Smooth muscle cell (in vitro differentiated cells): ENCODE results near the gene MYL6B. TPM values are rescaled to one million over a fixed set of nuclear protein-coding genes. Genes with fewer than 3 reads are reported as not detected.
A peak's percentile ranks its signal among the peaks of the same experiment; 100 is the strongest.

Source experiments
- DNase-seq: peaks from one replicate; lab custom pipeline; 2025; ENCODE audit not compliant: unreplicated experiment; lab: John Stamatoyannopoulos, UW
- H2AFZ ChIP-seq: fragments of 200-600 bp; sonication (generic); 2 replicates; pipeline ENCODE4 v1.6.0; 2016; ENCODE audit warnings: antibody characterized with exemption, low read depth, mild to moderate bottlenecking
- H3F3A ChIP-seq: fragments of 200-600 bp; sonication (generic); 2 replicates; pipeline ENCODE4 v1.6.0; 2017; ENCODE audit warnings: antibody characterized with exemption, low read depth
- H3K27ac ChIP-seq: fragments of 200-600 bp; sonication (generic); 2 replicates; pipeline ENCODE4 v1.5.1; 2016; ENCODE audit warnings: low read depth, mild to moderate bottlenecking
- H3K27me3 ChIP-seq: fragments of 200-600 bp; sonication (generic); 2 replicates; pipeline ENCODE4 v1.6.1; 2016; ENCODE audit warnings: low read depth, mild to moderate bottlenecking
- H3K36me3 ChIP-seq: fragments of 200-600 bp; sonication (generic); 2 replicates; pipeline ENCODE4 v1.5.1; 2016; ENCODE audit warnings: low read depth
- H3K4me1 ChIP-seq: fragments of 200-600 bp; sonication (generic); 2 replicates; pipeline ENCODE4 v1.5.1; 2016; ENCODE audit warnings: low read depth
- H3K4me2 ChIP-seq: fragments of 200-600 bp; sonication (generic); 2 replicates; pipeline ENCODE4 v1.6.0; 2016; ENCODE audit warnings: mild to moderate bottlenecking
- H3K4me3 ChIP-seq: fragments of 200-600 bp; sonication (generic); 2 replicates; pipeline ENCODE4 v1.5.1; 2016; ENCODE audit warnings: mild to moderate bottlenecking
- H3K79me2 ChIP-seq: fragments of 200-600 bp; sonication (generic); 2 replicates; pipeline ENCODE4 v1.6.0; 2016; ENCODE audit warnings: low read depth, mild to moderate bottlenecking
- H3K9ac ChIP-seq: fragments of 200-600 bp; sonication (generic); 2 replicates; pipeline ENCODE4 v1.6.0; 2016; ENCODE audit warnings: low read depth
- H3K9me3 ChIP-seq: fragments of 200-600 bp; sonication (generic); replicated peaks from 2 replicates; pipeline ENCODE4 v1.5.1; 2016; ENCODE audit warnings: low read depth
- H4K20me1 ChIP-seq: fragments of 200-600 bp; sonication (generic); 2 replicates; pipeline ENCODE4 v1.6.0; 2016; ENCODE audit warnings: low read depth
- CTCF ChIP-seq: fragments of 200-600 bp; sonication (generic); IDR thresholded peaks from 2 replicates; pipeline ENCODE4 v1.5.1; 2017; ENCODE audit warnings: borderline replicate concordance, mild to moderate bottlenecking, antibody characterized with exemption; ENCODE audit not compliant: insufficient read depth, poor library complexity, severe bottlenecking
- WGBS: methylation state at CpG from one replicate; pipeline ENCODE4 v1.1.7; 2016; ENCODE audit warnings: low lambda C conversion rate; 5-methylcytosine and 5-hydroxymethylcytosine counted together
- polyA plus RNA-seq: library from polyadenylated mRNA; unstranded; fragments of >200 nt; fragmentation: Nextera tagmentation; extraction: Ambion mirVana; gene quantifications from 2 replicates; pipeline ENCODE4 v1.2.1, GENCODE V29; 2016
- total RNA-seq: library from RNA; depleted of rRNA; stranded (reverse); fragments of >200 nt; gene quantifications from 2 replicates; pipeline ENCODE4 v1.2.3, GENCODE V29; 2014

The MYL6B gene
- total and polyA plus RNA-seq, 2 experiments from 2014 or later = 44.5 to 121 TPM

DNA sequence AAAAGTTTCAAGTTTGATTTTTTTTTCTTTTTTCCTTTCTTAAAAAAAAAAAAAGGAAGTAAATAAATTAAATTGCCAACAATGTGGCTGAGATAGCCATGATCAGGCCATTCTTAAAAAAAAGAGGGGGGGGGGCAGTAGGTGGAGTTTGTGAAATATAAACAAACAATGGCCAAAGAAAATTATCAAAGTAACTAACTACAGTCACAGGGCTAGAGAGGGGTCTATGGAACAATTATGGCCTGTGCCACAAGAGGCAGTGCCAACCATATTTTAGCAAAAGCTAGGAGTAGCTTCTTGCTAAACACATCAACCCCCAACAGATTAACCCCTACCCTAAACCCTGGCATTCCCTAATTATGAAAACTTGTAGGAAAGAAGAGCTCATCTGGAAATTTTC lies 53.1 kb downstream of the MYL6B start:
- Histone ChIP-seq H3K4me3 (no peak overlapping the region), H3K27me3 (no peaks in the 10 kb centered on the region), H3K4me1 (no peaks in the 10 kb centered on the region), H3K36me3 (no peaks in the 10 kb centered on the region), H3F3A (peaks cover 17% of the 10 kb centered on the region), H3K9ac (no peak overlapping the region), H3K4me2 (no peak overlapping the region), H3K9me3 (no peaks in the 10 kb centered on the region), H3K27ac (no peak overlapping the region), H2AFZ (no peak overlapping the region), H4K20me1 (no peaks in the 10 kb centered on the region), H3K79me2 (no peaks in the 10 kb centered on the region)
- no peak for DNase-seq
- TF ChIP-seq CTCF = no peak

- no peaks in the 10 kb centered on the region for H3K9me3 ChIP-seq
- H3K9ac ChIP-seq = no peak overlapping the region
- H3K4me3 ChIP-seq = no peak overlapping the region
- no peaks in the 10 kb centered on the region for H3K4me1 ChIP-seq
- H3K36me3 ChIP-seq = peaks cover 4% of the 10 kb centered on the region
- no peaks in the 10 kb centered on the region for H3K79me2 ChIP-seq
- peak overlapping the region; percentile 25 for H3K27ac ChIP-seq
- no peak overlapping the region for H3K4me2 ChIP-seq
- no peaks in the 10 kb centered on the region for H3K27me3 ChIP-seq
- WGBS = 76% methylated on average over 14 of the region's 14 CpGs
- DNase-seq = no peak
- peaks cover 21% of the 10 kb centered on the region for H3F3A ChIP-seq
- H2AFZ ChIP-seq = no peak overlapping the region
- H4K20me1 ChIP-seq = no peaks in the 10 kb centered on the region
- peak; percentile 45 for TF ChIP-seq CTCF
These were observed 54.2 kb downstream of the MYL6B start for GRCh38 chr12:56206452-56207166.

Other genes starting within 250 kb of the MYL6B start
- 28.6 and 36.0 TPM in 2 replicates for gene PYM1, start 224.7 kb upstream of the MYL6B start, total RNA-seq
- 48.2 and 51.2 TPM in 2 replicates for gene PYM1, start 224.7 kb upstream of the MYL6B start, polyA plus RNA-seq
- 86.0 and 87.1 TPM in 2 replicates for gene DGKA, start 221.4 kb upstream of the MYL6B start, total RNA-seq
- 66.3 and 125 TPM in 2 replicates for gene DGKA, start 221.4 kb upstream of the MYL6B start, polyA plus RNA-seq
- 1.8 and 4.7 TPM in 2 replicates for gene PMEL, start 186.5 kb upstream of the MYL6B start, total RNA-seq
- 1.4 and 1.9 TPM in 2 replicates for gene PMEL, start 186.5 kb upstream of the MYL6B start, polyA plus RNA-seq
- 36.5 and 37.5 TPM in 2 replicates for gene CDK2, start 185.8 kb upstream of the MYL6B start, total RNA-seq
- 25.8 and 33.3 TPM in 2 replicates for gene CDK2, start 185.8 kb upstream of the MYL6B start, polyA plus RNA-seq
- gene RAB5B, start 178.5 kb upstream of the MYL6B start, total RNA-seq = 77.2 and 90.4 TPM in 2 replicates
- gene RAB5B, start 178.5 kb upstream of the MYL6B start, polyA plus RNA-seq = 81.9 and 93.4 TPM in 2 replicates
- 9.8 and 19.1 TPM in 2 replicates for gene SUOX, start 155.3 kb upstream of the MYL6B start, total RNA-seq
- 12.8 and 13.8 TPM in 2 replicates for gene SUOX, start 155.3 kb upstream of the MYL6B start, polyA plus RNA-seq
- 3.9 and 4.2 TPM in 2 replicates for gene IKZF4, start 131.5 kb upstream of the MYL6B start, total RNA-seq
- gene IKZF4, start 131.5 kb upstream of the MYL6B start, polyA plus RNA-seq = 5.4 and 6.8 TPM in 2 replicates
- 731 and 845 TPM in 2 replicates for gene RPS26, start 110.7 kb upstream of the MYL6B start, total RNA-seq
- 282 and 323 TPM in 2 replicates for gene RPS26, start 110.7 kb upstream of the MYL6B start, polyA plus RNA-seq
- 7.2 and 9.2 TPM in 2 replicates for gene ERBB3, start 72.4 kb upstream of the MYL6B start, total RNA-seq
- gene ERBB3, start 72.4 kb upstream of the MYL6B start, polyA plus RNA-seq = 1.2 and 9.8 TPM in 2 replicates
- gene PA2G4, start 48.0 kb upstream of the MYL6B start, total RNA-seq = 88.6 and 118 TPM in 2 replicates
- 99.8 and 113 TPM in 2 replicates for gene PA2G4, start 48.0 kb upstream of the MYL6B start, polyA plus RNA-seq
- 2,929 and 3,246 TPM in 2 replicates for gene RPL41, start 36.0 kb upstream of the MYL6B start, total RNA-seq
- 2,414 and 2,571 TPM in 2 replicates for gene RPL41, start 36.0 kb upstream of the MYL6B start, polyA plus RNA-seq
- 1.9 and 6.7 TPM in 2 replicates for gene ZC3H10, start 34.3 kb upstream of the MYL6B start, total RNA-seq
- gene ZC3H10, start 34.3 kb upstream of the MYL6B start, polyA plus RNA-seq = 2.8 TPM in 2 replicates
- gene ESYT1, start 24.3 kb upstream of the MYL6B start, total RNA-seq = 76.0 and 87.7 TPM in 2 replicates
- gene ESYT1, start 24.3 kb upstream of the MYL6B start, polyA plus RNA-seq = 69.5 and 77.0 TPM in 2 replicates
- 2,329 and 2,776 TPM in 2 replicates for gene MYL6, start 5.8 kb downstream of the MYL6B start, total RNA-seq
- gene MYL6, start 5.8 kb downstream of the MYL6B start, polyA plus RNA-seq = 4,165 and 4,181 TPM in 2 replicates
- 28.2 and 43.8 TPM in 2 replicates for gene SMARCC2, start 36.9 kb downstream of the MYL6B start, total RNA-seq
- gene SMARCC2, start 36.9 kb downstream of the MYL6B start, polyA plus RNA-seq = 32.2 and 39.2 TPM in 2 replicates
- gene RNF41, start 69.3 kb downstream of the MYL6B start, total RNA-seq = 46.1 and 65.2 TPM in 2 replicates
- 19.4 and 22.2 TPM in 2 replicates for gene RNF41, start 69.3 kb downstream of the MYL6B start, polyA plus RNA-seq
- gene NABP2, start 71.8 kb downstream of the MYL6B start, total RNA-seq = 20.9 and 33.8 TPM in 2 replicates
- gene NABP2, start 71.8 kb downstream of the MYL6B start, polyA plus RNA-seq = 14.2 and 16.4 TPM in 2 replicates
- gene SLC39A5, start 77.5 kb downstream of the MYL6B start, total RNA-seq = 0.36 and 0.99 TPM in 2 replicates
- not detected in 2 replicates for gene SLC39A5, start 77.5 kb downstream of the MYL6B start, polyA plus RNA-seq
- 31.4 and 32.5 TPM in 2 replicates for gene ANKRD52, start 105.8 kb downstream of the MYL6B start, total RNA-seq
- gene ANKRD52, start 105.8 kb downstream of the MYL6B start, polyA plus RNA-seq = 49.9 and 54.0 TPM in 2 replicates
- 8.7 and 11.0 TPM in 2 replicates for gene COQ10A, start 114.4 kb downstream of the MYL6B start, total RNA-seq
- gene COQ10A, start 114.4 kb downstream of the MYL6B start, polyA plus RNA-seq = 9.8 and 16.8 TPM in 2 replicates
- gene CS, start 147.7 kb downstream of the MYL6B start, total RNA-seq = 96.5 and 138 TPM in 2 replicates
- gene CS, start 147.7 kb downstream of the MYL6B start, polyA plus RNA-seq = 83.3 and 107 TPM in 2 replicates
- gene CNPY2, start 163.4 kb downstream of the MYL6B start, total RNA-seq = 147 and 171 TPM in 2 replicates
- 334 and 342 TPM in 2 replicates for gene CNPY2, start 163.4 kb downstream of the MYL6B start, polyA plus RNA-seq
- gene PAN2, start 181.4 kb downstream of the MYL6B start, total RNA-seq = 20.3 and 55.6 TPM in 2 replicates
- 12.9 and 14.7 TPM in 2 replicates for gene PAN2, start 181.4 kb downstream of the MYL6B start, polyA plus RNA-seq
- gene IL23A, start 186.3 kb downstream of the MYL6B start, total RNA-seq = 0.54 and 1.9 TPM in 2 replicates
- gene IL23A, start 186.3 kb downstream of the MYL6B start, polyA plus RNA-seq = 0.35 and 0.85 TPM in 2 replicates
- gene STAT2, start 207.5 kb downstream of the MYL6B start, total RNA-seq = 141 and 148 TPM in 2 replicates
- gene STAT2, start 207.5 kb downstream of the MYL6B start, polyA plus RNA-seq = 94.6 and 108 TPM in 2 replicates
- not detected in 2 replicates for gene APOF, start 210.3 kb downstream of the MYL6B start, total RNA-seq
- gene APOF, start 210.3 kb downstream of the MYL6B start, polyA plus RNA-seq = not detected in 2 replicates